Loucy (cell line): ENCODE results near the gene U2AF2.

Source experiments
- H2AFZ ChIP-seq: fragments of 200-600 bp; sonication (generic); 2 replicates; pipeline ENCODE4 v1.6.0; 2016; ENCODE audit warnings: antibody characterized with exemption, mild to moderate bottlenecking, low read length, moderate library complexity
- H3F3A ChIP-seq: fragments of 200-600 bp; 2 replicates; pipeline ENCODE4 v1.6.0; 2016; ENCODE audit warnings: antibody characterized with exemption, low read depth, mild to moderate bottlenecking
- H3K27me3 ChIP-seq: fragments of 200-600 bp; sonication (generic); 2 replicates; pipeline ENCODE4 v1.6.1; 2014; ENCODE audit warnings: low read length, mild to moderate bottlenecking; ENCODE audit not compliant: insufficient read depth, poor library complexity, severe bottlenecking
- H3K36me3 ChIP-seq: fragments of 200-600 bp; sonication (generic); 2 replicates; pipeline ENCODE4 v1.6.1; 2016; ENCODE audit warnings: low read length; ENCODE audit not compliant: insufficient read depth
- H3K4me1 ChIP-seq: fragments of 200-600 bp; sonication (generic); 2 replicates; pipeline ENCODE4 v1.5.1; 2014; ENCODE audit warnings: low read length, mild to moderate bottlenecking; ENCODE audit not compliant: insufficient read depth, poor library complexity, severe bottlenecking
- H3K4me2 ChIP-seq: fragments of 200-600 bp; sonication (generic); 2 replicates; pipeline ENCODE4 v1.6.0; 2014; ENCODE audit warnings: antibody characterized with exemption, low read length, low read depth, mild to moderate bottlenecking; ENCODE audit not compliant: poor library complexity, severe bottlenecking
- H3K4me3 ChIP-seq: fragments of 200-600 bp; sonication (generic); 2 replicates; pipeline ENCODE4 v1.5.1; 2014; ENCODE audit warnings: low read length, mild to moderate bottlenecking, mixed read lengths; ENCODE audit not compliant: poor library complexity, severe bottlenecking
- H3K79me2 ChIP-seq: fragments of 200-600 bp; sonication (generic); 2 replicates; pipeline ENCODE4 v1.6.1; 2014; ENCODE audit warnings: low read length; ENCODE audit not compliant: insufficient read depth
- H3K9ac ChIP-seq: fragments of 200-600 bp; sonication (generic); 2 replicates; pipeline ENCODE4 v1.6.0; 2014; ENCODE audit warnings: mild to moderate bottlenecking, low read depth, low read length, moderate library complexity; ENCODE audit not compliant: poor library complexity, severe bottlenecking
- H3K9me2 ChIP-seq: fragments of 200-600 bp; sonication (generic); replicated peaks from 2 replicates; pipeline ENCODE4 v1.6.1; 2016; ENCODE audit warnings: low read depth, low read length, mixed read lengths
- H3K9me3 ChIP-seq: fragments of 200-600 bp; sonication (generic); 2 replicates; pipeline ENCODE4 v1.6.1; 2014; ENCODE audit warnings: mild to moderate bottlenecking, antibody characterized with exemption, low read length, low read depth; ENCODE audit not compliant: insufficient read depth
- H4K20me1 ChIP-seq: fragments of 200-600 bp; sonication (generic); 2 replicates; pipeline ENCODE4 v1.6.0; 2014; ENCODE audit warnings: antibody characterized with exemption, low read length, mild to moderate bottlenecking; ENCODE audit not compliant: insufficient read depth, poor library complexity, severe bottlenecking
- EZH2phosphoT487 ChIP-seq: fragments of 200-600 bp; IDR thresholded peaks from 2 replicates; pipeline ENCODE4 v1.6.1; 2018; ENCODE audit warnings: antibody characterized with exemption, mild to moderate bottlenecking, moderate library complexity, borderline replicate concordance
- TF ChIP-seq, protein P1 (sequence below): fragments of 200-600 bp; sonication (generic); conservative IDR thresholded peaks from 2 replicates; pipeline ENCODE4 v1.5.1; 2014; ENCODE audit warnings: mild to moderate bottlenecking, antibody characterized with exemption, low read length

U2AF2 gene

DNA sequence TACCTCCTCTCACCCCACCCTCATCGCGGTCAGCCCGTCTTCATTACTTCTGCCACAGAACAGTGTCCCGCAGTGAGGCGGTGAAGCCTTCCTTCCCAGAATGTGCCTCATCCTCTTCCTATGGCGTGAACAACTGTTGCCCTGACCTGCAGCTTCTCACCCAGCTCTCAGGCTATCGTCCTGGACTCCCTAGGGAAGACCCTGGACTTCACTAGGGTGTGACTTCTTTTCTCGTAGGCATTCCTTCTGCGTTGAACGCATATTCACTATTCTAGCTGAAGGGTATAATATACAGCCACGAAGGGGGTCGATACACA, 48.4 kb upstream of the U2AF2 start:
- Histone ChIP-seq H3K4me1 (peaks cover 30% of the 10 kb centered on the region), H3K9me2 (no peaks in the 10 kb centered on the region), H3K36me3 (no peaks in the 10 kb centered on the region), H3K4me3 (peak overlapping the region; percentile 98), H3K4me2 (peak overlapping the region; percentile 100), H3K9me3 (no peaks in the 10 kb centered on the region), H3K9ac (peak overlapping the region; percentile 99), H3K79me2 (peaks cover 55% of the 10 kb centered on the region), H4K20me1 (peaks cover 23% of the 10 kb centered on the region), H2AFZ (no peak overlapping the region), H3F3A (peaks cover 10% of the 10 kb centered on the region), H3K27me3 (no peaks in the 10 kb centered on the region)
- TF ChIP-seq, protein P1, sequence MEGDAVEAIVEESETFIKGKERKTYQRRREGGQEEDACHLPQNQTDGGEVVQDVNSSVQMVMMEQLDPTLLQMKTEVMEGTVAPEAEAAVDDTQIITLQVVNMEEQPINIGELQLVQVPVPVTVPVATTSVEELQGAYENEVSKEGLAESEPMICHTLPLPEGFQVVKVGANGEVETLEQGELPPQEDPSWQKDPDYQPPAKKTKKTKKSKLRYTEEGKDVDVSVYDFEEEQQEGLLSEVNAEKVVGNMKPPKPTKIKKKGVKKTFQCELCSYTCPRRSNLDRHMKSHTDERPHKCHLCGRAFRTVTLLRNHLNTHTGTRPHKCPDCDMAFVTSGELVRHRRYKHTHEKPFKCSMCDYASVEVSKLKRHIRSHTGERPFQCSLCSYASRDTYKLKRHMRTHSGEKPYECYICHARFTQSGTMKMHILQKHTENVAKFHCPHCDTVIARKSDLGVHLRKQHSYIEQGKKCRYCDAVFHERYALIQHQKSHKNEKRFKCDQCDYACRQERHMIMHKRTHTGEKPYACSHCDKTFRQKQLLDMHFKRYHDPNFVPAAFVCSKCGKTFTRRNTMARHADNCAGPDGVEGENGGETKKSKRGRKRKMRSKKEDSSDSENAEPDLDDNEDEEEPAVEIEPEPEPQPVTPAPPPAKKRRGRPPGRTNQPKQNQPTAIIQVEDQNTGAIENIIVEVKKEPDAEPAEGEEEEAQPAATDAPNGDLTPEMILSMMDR, result no peak; the same call in 1 of the 2 replicates
- no peak for TF ChIP-seq EZH2phosphoT487

DNA sequence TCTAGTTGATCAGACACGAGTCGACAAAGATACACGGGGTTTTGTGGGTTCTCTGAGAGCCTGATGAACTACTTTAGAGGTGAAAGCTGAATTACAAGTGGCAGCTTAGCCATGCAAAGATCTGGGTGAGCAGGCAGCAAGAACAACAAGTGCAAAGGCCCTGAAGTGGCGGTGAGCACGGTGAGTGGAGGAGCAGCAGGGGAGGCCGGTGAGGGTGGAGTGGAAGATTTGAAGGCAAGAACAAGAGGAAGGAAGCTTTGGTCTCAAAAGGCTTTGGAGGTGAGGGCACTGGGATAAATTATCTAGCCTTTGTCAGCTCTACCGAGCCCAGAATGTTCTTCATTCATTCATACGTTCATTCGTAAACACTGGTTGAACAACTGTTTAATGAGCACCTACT, 48.0 kb upstream of the U2AF2 start:
- peak overlapping the region; percentile 100 for H3K4me2 ChIP-seq
- H3K4me3 ChIP-seq, result peak overlapping the region; percentile 98
- H3K4me1 ChIP-seq, result peaks cover 26% of the 10 kb centered on the region
- peak overlapping the region; percentile 99 for H3K9ac ChIP-seq
- no peaks in the 10 kb centered on the region for H3K36me3 ChIP-seq
- H2AFZ ChIP-seq, result no peak overlapping the region
- no peaks in the 10 kb centered on the region for H3K27me3 ChIP-seq
- H3K9me2 ChIP-seq, result no peaks in the 10 kb centered on the region
- TF ChIP-seq EZH2phosphoT487, result no peak
- TF ChIP-seq, protein P1, result no peak
- H3K9me3 ChIP-seq, result no peaks in the 10 kb centered on the region
- H4K20me1 ChIP-seq, result peaks cover 27% of the 10 kb centered on the region
- peaks cover 55% of the 10 kb centered on the region for H3K79me2 ChIP-seq
- H3F3A ChIP-seq, result peaks cover 10% of the 10 kb centered on the region

DNA sequence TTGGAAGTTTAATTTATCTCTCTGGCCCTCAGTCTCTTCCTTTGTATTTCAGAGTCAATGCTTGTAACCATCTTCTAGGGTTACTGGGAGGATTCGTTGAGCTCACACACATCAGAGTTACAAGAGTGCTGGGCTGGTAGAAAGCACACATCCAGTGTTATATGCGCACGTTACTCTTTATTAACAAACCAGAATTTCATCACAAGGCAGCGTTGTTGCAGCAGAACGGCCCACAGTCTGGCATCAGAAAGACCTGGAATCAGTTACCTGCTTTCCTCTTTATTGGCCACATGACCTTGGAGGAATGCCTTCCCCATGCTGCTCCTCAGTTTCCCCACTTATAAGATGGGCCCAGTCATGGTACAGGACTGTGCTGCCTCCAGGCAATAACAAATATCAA, 45.5 kb upstream of the U2AF2 start:
- H3K4me3 ChIP-seq, result no peak overlapping the region
- H4K20me1 ChIP-seq, result peaks cover 32% of the 10 kb centered on the region
- no peaks in the 10 kb centered on the region for H3K9me3 ChIP-seq
- no peak overlapping the region for H2AFZ ChIP-seq
- H3K36me3 ChIP-seq, result no peaks in the 10 kb centered on the region
- H3K9me2 ChIP-seq, result no peaks in the 10 kb centered on the region
- peaks cover 23% of the 10 kb centered on the region for H3K4me1 ChIP-seq
- peaks cover 60% of the 10 kb centered on the region for H3K79me2 ChIP-seq
- no peak for TF ChIP-seq EZH2phosphoT487
- TF ChIP-seq, protein P1, result no peak
- peaks cover 10% of the 10 kb centered on the region for H3F3A ChIP-seq
- no peaks in the 10 kb centered on the region for H3K27me3 ChIP-seq
- H3K9ac ChIP-seq, result no peak overlapping the region
- H3K4me2 ChIP-seq, result no peak overlapping the region
